IPS DF 6.9 (cell line): ENCODE data around the gene IGSF23.
"Not testable (repeated sequence)": the region's sequence is repeated elsewhere in the genome, so short reads cannot be mapped to it uniquely, and the experiment has no call there.

Source experiments
- DNase-seq: peaks from one replicate; pipeline ENCODE4 v3.0.0-alpha.2; 2013; ENCODE audit warnings: low read depth, low spot score
- H3K27ac ChIP-seq: one replicate; pipeline ENCODE4 v1.5.1; 2013; ENCODE audit warnings: low read length, control low read depth
- H3K27me3 ChIP-seq: 2 replicates; pipeline ENCODE4 v1.6.1; 2013; ENCODE audit warnings: mild to moderate bottlenecking, low read length; ENCODE audit not compliant: control insufficient read depth, insufficient read depth
- H3K36me3 ChIP-seq: 2 replicates; pipeline ENCODE4 v1.6.1; 2013; ENCODE audit warnings: low read length; ENCODE audit not compliant: control insufficient read depth, insufficient read depth
- H3K4me1 ChIP-seq: 2 replicates; pipeline ENCODE4 v1.6.1; 2013; ENCODE audit warnings: low read length; ENCODE audit not compliant: control insufficient read depth, insufficient read depth
- H3K4me3 ChIP-seq: 2 replicates; pipeline ENCODE4 v1.5.1; 2013; ENCODE audit warnings: mild to moderate bottlenecking, low read length
- H3K9me3 ChIP-seq: 2 replicates; pipeline ENCODE4 v1.6.1; 2013; ENCODE audit warnings: low read length, inconsistent platforms; ENCODE audit not compliant: control insufficient read depth, insufficient read depth
- WGBS: extraction: QIAGEN DNeasy Blood & Tissue Kit; methylation state at CpG from one replicate; pipeline ENCODE4 v1.1.7; 2013; ENCODE audit warnings: mixed read lengths, missing lambda C conversion rate; ENCODE audit not compliant: insufficient read length, insufficient coverage; 5-methylcytosine and 5-hydroxymethylcytosine counted together

IGSF23 gene

GRCh38 chr19:44626048-44626624 lies 12.8 kb downstream of the IGSF23 start:
- Histone ChIP-seq H3K36me3 (no peaks in the 10 kb centered on the region), H3K4me1 (no peaks in the 10 kb centered on the region), H3K9me3 (no peaks in the 10 kb centered on the region), H3K4me3 (no peak overlapping the region), H3K27me3 (no peaks in the 10 kb centered on the region), H3K27ac (no peak overlapping the region)
- DNase-seq = no peak
- WGBS = no CpG with 5 or more reads among the region's 1 CpG

- WGBS = no CpG with 5 or more reads among the region's 4 CpGs
- H3K9me3 ChIP-seq = no peaks in the 10 kb centered on the region
Observed at GRCh38 chr19:44627631-44628030, 14.3 kb downstream of the IGSF23 start.

GRCh38 chr19:44628793-44629192 lies 15.4 kb downstream of the IGSF23 start:
- no peaks in the 10 kb centered on the region for H3K4me1 ChIP-seq
- 100% methylated on average over 1 of the region's 3 CpGs for WGBS
- DNase-seq = no peak
- H3K36me3 ChIP-seq = no peaks in the 10 kb centered on the region
- no peaks in the 10 kb centered on the region for H3K9me3 ChIP-seq
- no peaks in the 10 kb centered on the region for H3K27me3 ChIP-seq
- H3K4me3 ChIP-seq = no peak overlapping the region
- H3K27ac ChIP-seq = no peak overlapping the region

More at GRCh38 chr19:44627631-44628030, 14.3 kb downstream of the IGSF23 start:
- no peak overlapping the region for H3K4me3 ChIP-seq
- no peaks in the 10 kb centered on the region for H3K4me1 ChIP-seq
- H3K27me3 ChIP-seq = no peaks in the 10 kb centered on the region
- no peak overlapping the region for H3K27ac ChIP-seq
- H3K36me3 ChIP-seq = no peaks in the 10 kb centered on the region
- DNase-seq = no peak

DNA sequence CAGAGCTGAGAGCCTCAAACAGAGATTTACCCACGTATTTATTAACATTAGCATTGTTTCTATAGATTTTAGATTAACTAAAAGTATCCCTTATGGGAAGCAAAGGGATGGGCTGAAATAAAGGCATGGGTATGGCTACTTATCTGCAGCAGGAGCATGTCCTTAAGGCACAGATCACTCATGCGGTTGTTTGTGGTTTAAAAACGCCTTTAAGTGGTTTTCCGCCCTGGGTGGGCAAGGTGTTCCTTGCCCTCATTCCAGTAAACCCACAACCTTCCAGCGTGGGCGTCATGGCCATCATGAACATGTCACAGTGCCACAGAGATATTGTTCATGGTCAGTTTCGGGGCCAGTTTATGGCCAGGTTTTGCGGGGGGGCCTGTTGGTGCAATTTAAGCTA lies 18.2 kb downstream of the IGSF23 start:
- WGBS = no CpG with 5 or more reads among the region's 8 CpGs
- H3K4me1 ChIP-seq, H3K27me3 ChIP-seq, DNase-seq, H3K9me3 ChIP-seq, H3K36me3 ChIP-seq, H3K4me3 ChIP-seq, H3K27ac ChIP-seq: not testable (repeated sequence)

DNA sequence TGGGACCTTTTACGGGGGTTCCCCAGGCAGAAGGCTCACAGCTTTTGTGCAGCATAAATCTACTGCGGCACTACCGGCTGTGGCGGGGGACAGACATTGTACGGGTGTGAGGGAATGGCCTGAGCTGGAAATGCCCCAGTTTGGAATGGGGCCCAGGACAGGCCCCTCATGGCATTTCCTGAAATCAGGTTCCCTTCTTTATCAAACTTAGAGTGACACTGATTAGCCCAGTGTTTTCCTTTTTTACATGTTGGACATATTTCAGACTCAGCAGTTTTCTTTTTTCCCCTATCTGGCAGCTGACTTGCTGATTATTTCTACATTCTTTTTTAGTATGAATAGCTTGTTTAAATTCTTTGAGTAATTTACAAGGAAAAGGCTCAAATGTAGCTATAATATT lies 20.7 kb downstream of the IGSF23 start:
- not testable (repeated sequence) for H3K27me3 ChIP-seq, H3K4me1 ChIP-seq, H3K36me3 ChIP-seq, DNase-seq, H3K4me3 ChIP-seq, H3K9me3 ChIP-seq, H3K27ac ChIP-seq
- WGBS = no CpG with 5 or more reads among the region's 5 CpGs

GRCh38 chr19:44634785-44635184 lies 21.4 kb downstream of the IGSF23 start:
- Histone ChIP-seq H3K4me1 (no peaks in the 10 kb centered on the region), H3K4me3 (no peak overlapping the region), H3K27me3 (no peaks in the 10 kb centered on the region), H3K27ac (no peak overlapping the region), H3K9me3 (no peaks in the 10 kb centered on the region), H3K36me3 (no peaks in the 10 kb centered on the region)
- DNase-seq = no peak
- WGBS = no CpG with 5 or more reads among the region's 2 CpGs

- H3K4me1 ChIP-seq = no peaks in the 10 kb centered on the region
- no peaks in the 10 kb centered on the region for H3K36me3 ChIP-seq
- WGBS = no CpG with 5 or more reads among the region's 3 CpGs
- no peaks in the 10 kb centered on the region for H3K27me3 ChIP-seq
- no peak overlapping the region for H3K27ac ChIP-seq
- no peak overlapping the region for H3K4me3 ChIP-seq
- DNase-seq = no peak
- H3K9me3 ChIP-seq = no peaks in the 10 kb centered on the region
Observed at GRCh38 chr19:44635581-44636438, 22.4 kb downstream of the IGSF23 start.

- Histone ChIP-seq H3K4me3 (no peak overlapping the region), H3K36me3 (no peaks in the 10 kb centered on the region), H3K27me3 (no peaks in the 10 kb centered on the region), H3K4me1 (no peaks in the 10 kb centered on the region), H3K27ac (no peak overlapping the region), H3K9me3 (no peaks in the 10 kb centered on the region)
- DNase-seq = no peak
- WGBS = no CpG with 5 or more reads among the region's 11 CpGs
Observed at GRCh38 chr19:44636439-44637389, 23.4 kb downstream of the IGSF23 start.

GRCh38 chr19:44637390-44637764 lies 24.0 kb downstream of the IGSF23 start:
- Histone ChIP-seq H3K9me3 (no peaks in the 10 kb centered on the region), H3K27me3 (no peaks in the 10 kb centered on the region), H3K4me3 (no peak overlapping the region), H3K36me3 (no peaks in the 10 kb centered on the region), H3K4me1 (no peaks in the 10 kb centered on the region), H3K27ac (no peak overlapping the region)
- DNase-seq = no peak
- no CpG with 5 or more reads among the region's 5 CpGs for WGBS

DNA sequence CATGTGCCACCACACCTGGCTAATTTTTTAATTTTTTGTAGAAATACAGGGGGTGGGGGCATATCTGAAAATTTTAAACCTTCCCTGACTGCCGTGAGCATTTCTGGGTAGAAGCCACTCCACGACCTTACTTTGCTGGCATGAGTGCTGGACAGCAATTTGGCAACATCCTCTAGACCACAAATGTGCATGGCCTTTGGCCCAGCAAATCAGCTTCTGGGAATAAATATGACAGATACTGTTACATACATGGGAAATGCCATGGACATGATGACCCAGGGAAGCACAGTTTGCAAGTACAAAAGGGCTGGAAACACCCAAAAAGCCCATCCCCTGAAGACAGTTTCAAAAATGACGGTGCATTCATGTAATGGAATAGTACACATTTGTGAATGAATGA lies 27.2 kb downstream of the IGSF23 start:
- H3K4me1 ChIP-seq = no peaks in the 10 kb centered on the region
- no peak for DNase-seq
- no peaks in the 10 kb centered on the region for H3K36me3 ChIP-seq
- no peak overlapping the region for H3K4me3 ChIP-seq
- no peak overlapping the region for H3K27ac ChIP-seq
- no peaks in the 10 kb centered on the region for H3K27me3 ChIP-seq
- H3K9me3 ChIP-seq = no peaks in the 10 kb centered on the region
- WGBS = no CpG with 5 or more reads among the region's 3 CpGs
